Cardiac septum (tissue), 1 donor: ENCODE results near the gene GPATCH4. TPM values are rescaled to one million over a fixed set of nuclear protein-coding genes. Genes with fewer than 3 reads are reported as not detected.
"Not testable (repeated sequence)": the region's sequence is repeated elsewhere in the genome, so short reads cannot be mapped to it uniquely, and the experiment has no call there.

Experiments
- DNase-seq: peaks from one replicate; pipeline ENCODE4 v3.0.0-alpha.2; 2020; ENCODE audit warnings: low spot score
- intact Hi-C: fragments of 100-400 bp; cut with DNase I; formaldehyde crosslinking; loops from one replicate; pipeline ENCODE4 v1.14.0; 2022
- total RNA-seq: library from RNA; stranded (reverse); fragmentation: NEBNext Ultra II Directional; extraction: Animal tissue kit (Norgen Biotek cat#: 25700); gene quantifications from one replicate; pipeline ENCODE4 v1.2.1, GENCODE V29; 2021
- donor health status: DM: no; HTN: no; CAD: no.

The GPATCH4 gene
- total RNA-seq, 1 donor from 2014 or later: 15.5 TPM

GRCh38 chr1:156629823-156630449, 28.7 kb upstream of the GPATCH4 start:
- no peak for DNase-seq
- intact Hi-C loops: loop anchor here (5.0 kb wide), 1 partner anchor 97 kb away; the partner anchor contains the start of genes ISG20L2 and METTL25B

- peak; percentile 65 for DNase-seq
Observed at GRCh38 chr1:156627313-156627880, 26.1 kb upstream of the GPATCH4 start.

GRCh38 chr1:156626079-156626438, 24.8 kb upstream of the GPATCH4 start:
- peak; percentile 2 for DNase-seq
- intact Hi-C loops: loop anchor here (1.0 to 5.0 kb wide), 2 partner anchors 52 to 101 kb away; partner anchors contain the start of genes ISG20L2 and METTL25B

More at GRCh38 chr1:156627313-156627880, 26.1 kb upstream of the GPATCH4 start:
- intact Hi-C loops: loop anchor here (5.0 kb wide), 1 partner anchor 100 kb away; the partner anchor contains the start of genes ISG20L2 and METTL25B

DNA sequence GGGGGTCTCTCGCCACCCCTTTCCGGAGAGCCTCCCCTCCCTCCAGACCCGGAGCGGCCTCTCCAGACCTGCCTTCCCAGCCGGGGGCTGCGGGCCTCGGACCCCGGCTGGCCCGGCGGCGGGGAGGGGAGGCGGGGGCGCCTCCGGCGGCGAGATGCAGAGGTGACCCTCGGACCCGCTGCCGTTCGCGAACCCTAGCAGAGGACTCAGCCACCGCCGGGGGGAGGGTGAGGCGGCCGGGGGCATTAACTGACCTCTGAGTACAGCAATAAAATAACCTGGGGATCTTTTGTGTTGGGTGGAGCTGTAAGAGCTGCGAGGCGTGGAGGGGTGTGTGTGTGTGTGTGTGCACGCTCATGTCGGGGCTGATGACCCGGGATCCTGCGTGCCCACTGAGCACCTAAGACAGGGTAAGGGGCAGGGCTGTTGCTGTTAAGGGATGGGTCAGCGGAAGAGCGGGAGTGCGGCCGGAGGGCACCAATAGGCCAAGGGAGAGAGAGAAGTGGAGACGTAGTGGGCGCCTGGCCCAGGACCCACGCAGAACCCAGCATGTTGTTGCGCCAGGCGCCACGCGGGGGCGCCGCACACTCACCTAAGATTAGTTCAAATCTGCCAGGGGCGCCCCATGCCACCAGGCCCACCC, 24.3 kb upstream of the GPATCH4 start:
- DNase-seq: peak; percentile 75
- intact Hi-C loops: loop anchor here (1.0 to 5.0 kb wide), 3 partner anchors 32 to 102 kb away; partner anchors contain the start of genes ISG20L2 and METTL25B

- DNase-seq: peak; percentile 66
- intact Hi-C loops: loop anchor here (1.0 to 5.0 kb wide), 2 partner anchors 32 to 102 kb away; partner anchors contain the start of genes ISG20L2 and METTL25B
Observed at GRCh38 chr1:156624814-156625435, 23.6 kb upstream of the GPATCH4 start.

DNA sequence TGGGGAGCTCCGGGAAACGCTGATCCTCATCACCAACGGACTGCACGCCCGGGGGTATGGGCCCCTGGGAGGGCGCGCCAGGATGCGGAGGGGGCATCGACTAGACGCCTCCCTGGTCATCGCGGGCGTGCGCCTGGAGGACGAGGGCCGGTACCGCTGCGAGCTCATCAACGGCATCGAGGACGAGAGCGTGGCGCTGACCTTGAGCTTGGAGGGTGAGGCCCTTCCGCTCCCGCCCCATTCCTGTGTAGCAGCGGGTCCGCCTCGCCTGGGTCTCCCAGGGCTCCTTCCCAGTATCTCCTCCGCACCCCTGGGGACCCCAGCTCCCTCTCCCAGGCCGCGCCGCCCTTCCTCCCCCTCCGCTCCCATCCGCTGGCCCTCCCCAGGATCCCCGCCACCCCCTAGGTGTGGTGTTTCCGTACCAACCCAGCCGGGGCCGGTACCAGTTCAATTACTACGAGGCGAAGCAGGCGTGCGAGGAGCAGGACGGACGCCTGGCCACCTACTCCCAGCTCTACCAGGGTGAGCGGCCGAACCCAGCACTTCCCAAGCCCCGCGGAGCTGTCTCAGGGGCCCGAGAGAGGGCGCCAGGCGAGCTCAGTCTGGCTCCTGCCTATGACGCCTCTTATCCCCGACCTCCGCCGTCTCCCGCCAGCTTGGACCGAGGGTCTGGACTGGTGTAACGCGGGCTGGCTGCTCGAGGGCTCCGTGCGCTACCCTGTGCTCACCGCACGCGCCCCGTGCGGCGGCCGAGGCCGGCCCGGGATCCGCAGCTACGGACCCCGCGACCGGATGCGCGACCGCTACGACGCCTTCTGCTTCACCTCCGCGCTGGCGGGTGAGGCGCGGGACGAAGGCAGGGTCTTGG, 22.9 kb upstream of the GPATCH4 start:
- DNase-seq: peak; percentile 76
- intact Hi-C loops: no loop called here

DNA sequence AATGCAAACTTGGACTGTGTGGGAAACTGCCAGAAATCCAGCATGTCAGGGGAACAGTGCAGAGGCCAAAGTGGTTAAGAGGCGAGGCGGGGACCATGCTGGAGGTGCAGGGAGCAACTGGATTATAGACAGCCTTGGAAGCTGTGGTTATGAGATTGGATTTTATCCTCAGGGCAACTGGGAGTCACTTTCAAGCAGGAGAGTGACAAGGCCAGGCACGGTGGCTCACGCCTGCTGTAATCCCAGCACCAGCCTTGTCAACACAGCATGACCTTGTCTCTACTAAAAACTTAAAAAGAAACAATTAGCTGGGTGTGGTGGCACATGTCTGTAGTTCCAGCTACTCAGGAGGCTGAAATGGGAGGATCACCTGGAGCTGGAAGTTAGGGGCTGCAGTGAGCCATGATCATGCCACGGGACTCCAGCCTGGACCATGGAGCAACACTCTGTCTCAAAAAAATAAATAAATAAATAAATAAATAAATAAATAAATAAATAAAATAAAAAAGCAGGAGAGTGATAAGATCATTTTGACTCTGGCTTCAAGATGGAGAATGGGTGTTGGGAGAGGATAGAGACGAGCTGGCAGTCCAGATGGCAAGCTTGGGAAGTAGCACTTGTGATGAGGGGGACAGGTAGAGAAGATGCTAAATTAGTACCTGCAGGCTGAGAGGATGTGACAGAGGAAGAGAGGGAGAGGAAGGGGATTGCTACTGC, 21.5 kb upstream of the GPATCH4 start:
- intact Hi-C loops: no loop called here
- DNase-seq: peak; percentile 39

GRCh38 chr1:156619582-156619955, 18.3 kb upstream of the GPATCH4 start:
- intact Hi-C loops: no loop called here
- DNase-seq: peak; percentile 5

DNA sequence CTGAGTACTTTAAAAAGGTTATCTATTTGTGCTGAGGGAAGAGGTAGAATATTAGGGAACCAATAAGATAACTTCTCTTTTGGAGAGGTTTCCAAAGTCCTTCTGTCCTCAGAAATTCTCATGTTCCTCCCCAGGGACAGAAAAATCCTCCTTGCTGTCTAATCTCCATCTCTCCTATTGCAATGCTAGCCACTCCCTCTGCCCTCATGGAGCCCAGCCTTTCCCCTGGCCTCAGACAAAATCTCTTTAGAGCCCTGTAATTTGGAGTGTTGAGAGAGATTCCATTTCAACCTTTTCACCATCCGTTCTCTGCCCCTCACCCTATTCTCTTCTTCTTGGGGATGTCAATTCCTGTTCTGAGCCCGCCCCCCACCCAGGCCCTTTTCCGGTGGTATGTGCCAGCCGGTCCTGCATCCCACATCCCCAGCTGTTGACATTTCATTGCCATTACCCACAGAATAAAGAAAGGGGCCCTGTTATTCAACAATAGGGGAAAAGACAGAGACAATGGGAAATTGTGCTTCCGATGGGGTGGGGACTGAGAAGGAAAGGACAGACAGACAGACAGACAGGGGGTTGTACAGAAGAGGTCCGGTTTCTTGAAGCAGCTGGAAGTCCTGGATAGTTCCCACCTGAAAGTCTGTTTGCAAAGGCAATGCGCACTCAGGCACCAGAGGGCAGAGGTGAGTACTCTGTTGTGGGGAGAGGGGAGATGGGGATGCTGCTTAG, 17.7 kb upstream of the GPATCH4 start, which contains the start of gene HAPLN2:
Gene HAPLN2, plus strand, starts transcription at position 563 of the 729 bp plus-strand sequence. CDS start 4,076 bp downstream, outside the sequence.
- intact Hi-C loops: no loop called here
- peak; percentile 55 for DNase-seq

- no peak for DNase-seq
- intact Hi-C loops: no loop called here
Observed at GRCh38 chr1:156616463-156616862, 15.2 kb upstream of the GPATCH4 start.

GRCh38 chr1:156615946-156616345, 14.7 kb upstream of the GPATCH4 start:
- no peak for DNase-seq
- intact Hi-C loops: no loop called here

- intact Hi-C loops: no loop called here
- DNase-seq: no peak
Observed at GRCh38 chr1:156612666-156613065, 11.4 kb upstream of the GPATCH4 start.

DNA sequence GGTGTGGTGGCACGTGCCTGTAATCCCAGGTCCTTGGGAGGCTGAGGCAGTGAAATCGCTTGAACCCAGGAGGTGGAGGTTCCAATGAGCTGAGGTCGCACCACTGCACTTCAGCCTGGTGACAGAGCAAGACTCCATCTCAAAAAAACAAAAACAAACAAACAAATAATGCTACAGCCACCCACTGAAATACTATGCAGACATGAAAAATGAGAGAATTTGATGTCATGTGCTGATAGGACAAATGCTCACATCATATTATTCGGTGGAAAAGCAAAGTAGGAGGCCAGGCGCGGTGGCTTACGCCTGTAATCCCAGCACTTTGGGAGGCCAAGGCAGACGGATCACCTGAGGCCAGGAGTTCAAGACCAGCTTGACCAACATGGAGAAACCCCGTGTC, 8.8 kb upstream of the GPATCH4 start:
- peak; percentile 41 for DNase-seq
- intact Hi-C loops: not testable (repeated sequence)

DNA sequence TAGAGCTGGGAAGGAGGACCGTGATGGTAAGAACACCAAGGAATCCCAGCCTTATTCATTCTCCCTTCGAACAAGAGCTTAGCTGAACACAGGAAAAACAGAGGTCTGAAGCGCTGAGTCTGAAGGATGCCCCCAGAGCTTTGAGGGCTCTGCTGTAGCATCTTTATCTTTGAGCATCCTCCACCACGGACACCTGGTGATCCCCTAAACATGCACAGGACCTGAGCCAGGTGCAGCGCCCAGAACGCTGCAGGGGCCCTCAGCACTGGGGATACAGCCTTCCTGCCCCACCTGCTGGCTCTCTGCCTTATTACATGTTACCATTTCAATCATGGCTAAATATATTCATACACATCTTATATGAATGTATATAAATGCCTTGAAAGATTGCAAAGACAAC, 7.7 kb upstream of the GPATCH4 start:
- no peak for DNase-seq
- intact Hi-C loops: loop anchor here (2.0 kb wide), 1 partner anchor 152 kb away; no protein-coding TSS in a partner anchor

GRCh38 chr1:156608036-156608674, 6.9 kb upstream of the GPATCH4 start:
- no peak for DNase-seq
- intact Hi-C loops: loop anchor here (2.0 kb wide), 1 partner anchor 151 kb away; no protein-coding TSS in a partner anchor

DNA sequence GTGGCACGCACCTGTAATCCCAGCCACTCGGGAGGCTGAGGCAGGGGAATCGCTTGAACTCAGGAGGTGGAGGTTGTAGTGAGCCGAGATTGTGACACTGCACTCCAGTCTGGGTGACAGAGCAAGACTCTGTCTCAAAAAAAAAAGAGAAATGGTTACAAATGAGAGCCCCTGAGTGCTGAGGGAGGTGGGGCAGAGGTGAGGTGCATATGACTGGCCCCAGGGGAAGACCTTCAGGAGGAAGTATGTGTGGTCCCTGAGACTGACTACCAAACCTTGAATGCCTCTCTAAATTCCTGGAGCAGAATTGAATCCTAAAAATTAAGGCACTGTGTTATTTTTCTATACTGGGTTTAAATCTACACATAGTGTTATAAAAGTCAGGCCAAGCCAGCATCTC, 6.1 kb upstream of the GPATCH4 start:
- DNase-seq: peak; percentile 14
- intact Hi-C loops: loop anchor here (2.0 kb wide), 2 partner anchors 21 to 223 kb away; no protein-coding TSS in a partner anchor

DNA sequence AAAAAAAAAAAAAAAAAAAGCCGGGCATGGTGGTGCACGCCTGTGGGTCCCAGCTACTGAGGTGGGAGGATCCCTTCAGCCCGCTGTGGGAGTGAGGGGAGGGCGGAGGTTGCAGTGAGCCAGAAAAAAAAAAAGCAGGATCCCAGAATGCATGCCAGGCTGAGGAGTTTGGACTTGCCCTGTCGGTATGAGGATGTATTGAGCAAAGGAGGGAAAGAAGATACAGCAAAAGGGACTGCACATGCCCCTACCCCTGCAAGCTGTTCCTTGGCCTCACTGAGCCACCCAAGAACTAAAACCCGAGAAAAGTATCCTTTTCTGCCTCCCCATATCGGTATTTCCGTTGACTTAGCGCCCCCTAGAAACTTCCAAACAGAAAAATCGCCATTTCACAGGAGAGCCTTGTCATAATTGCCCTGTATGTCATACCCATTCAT, 1.3 kb upstream of the GPATCH4 start:
- intact Hi-C loops: no loop called here
- no peak for DNase-seq
